GM21825 (cell line): Measurements from ENCODE around the gene VWA3A.
"Not testable (repeated sequence)": the region's sequence is repeated elsewhere in the genome, so short reads cannot be mapped to it uniquely, and the experiment has no call there.

Source experiments
- ATAC-seq: cut with Tn5 transposase; IDR thresholded peaks from one replicate; pipeline ENCODE4 v1.9.1; 2021; ENCODE audit warnings: mild to moderate bottlenecking, moderate library complexity; ENCODE audit not compliant: unreplicated experiment

Gene VWA3A

DNA sequence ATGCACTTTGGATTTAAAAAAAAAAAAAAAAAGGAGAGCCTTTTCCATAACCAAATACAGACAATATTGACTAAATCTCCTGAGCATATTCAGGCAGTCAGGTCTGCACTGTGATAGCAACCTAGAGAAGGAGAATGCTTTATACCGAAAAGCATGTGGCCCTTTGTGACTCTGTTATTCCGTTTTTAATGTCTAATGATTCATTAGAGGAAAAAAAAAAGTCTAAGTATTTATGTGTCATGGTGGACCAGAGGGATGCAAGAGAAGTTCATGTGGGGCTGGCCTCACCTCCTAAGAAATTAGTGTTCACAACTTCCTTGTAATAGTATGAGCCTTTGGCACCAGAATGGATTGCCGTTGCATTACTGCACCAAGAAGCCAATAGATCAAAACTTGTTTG is 11.3 kb upstream of the VWA3A start:
- no peak for ATAC-seq

- ATAC-seq, result no peak
These were observed 5.9 kb upstream of the VWA3A start for GRCh38 chr16:22086440-22086839.

DNA sequence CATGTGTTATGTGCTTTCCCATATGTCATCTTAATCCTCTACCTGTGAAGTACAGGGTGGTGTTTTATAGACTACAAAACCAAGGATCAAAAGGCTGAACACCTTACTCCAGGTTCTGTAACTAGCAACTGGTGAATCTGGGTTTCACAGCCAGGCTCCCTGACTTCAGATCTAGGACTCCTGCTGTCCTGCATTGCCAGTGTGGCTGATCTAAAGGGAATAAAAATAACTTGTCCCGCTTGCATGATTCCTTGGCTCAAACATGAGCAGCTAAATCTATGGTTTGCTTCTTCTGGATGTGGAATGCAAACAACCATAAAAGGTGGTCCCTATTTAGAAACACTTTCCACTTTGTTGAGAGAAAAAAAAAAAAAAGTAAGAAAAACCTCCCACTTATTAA is 3.7 kb upstream of the VWA3A start:
- no peak for ATAC-seq

DNA sequence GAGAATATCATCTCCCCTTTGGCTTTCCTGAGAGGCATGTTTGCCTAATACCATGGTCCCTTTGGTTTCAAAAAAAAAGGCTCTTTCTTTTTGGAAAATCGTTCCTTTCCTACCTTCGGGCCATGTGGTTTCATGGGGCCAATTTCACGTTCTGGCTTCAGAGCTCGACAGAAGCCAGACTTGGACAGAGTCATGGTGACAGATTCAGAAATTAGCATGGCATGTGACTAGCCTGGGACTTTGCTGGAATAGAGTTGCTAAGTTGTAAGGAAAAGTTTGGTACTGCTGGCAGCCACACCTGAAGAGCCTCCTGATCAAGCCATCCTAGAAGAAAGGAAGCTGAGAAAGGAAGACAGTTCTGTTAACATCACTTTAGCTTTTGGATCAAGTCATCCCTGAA is 2.4 kb upstream of the VWA3A start:
- no peak for ATAC-seq

DNA sequence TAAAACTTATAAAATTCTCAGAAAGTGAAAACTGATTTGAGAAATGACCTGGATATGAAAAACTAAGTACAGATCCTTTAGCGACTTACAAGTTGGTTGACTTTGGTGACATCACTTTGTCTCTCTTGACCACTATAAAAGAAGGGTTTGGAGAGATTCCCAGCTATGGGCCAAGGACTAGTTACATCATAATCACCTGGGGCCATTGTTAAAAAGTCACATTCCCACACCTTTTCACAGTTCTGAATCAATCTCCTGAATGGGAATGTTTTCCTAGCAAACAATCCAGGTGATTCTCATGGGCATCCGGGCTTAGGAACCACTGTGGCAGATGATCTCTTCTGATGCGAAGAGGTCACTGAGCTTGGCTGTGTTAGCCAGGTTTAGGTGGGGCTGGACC is 620 bp upstream of the VWA3A start:
- ATAC-seq, result no peak

DNA sequence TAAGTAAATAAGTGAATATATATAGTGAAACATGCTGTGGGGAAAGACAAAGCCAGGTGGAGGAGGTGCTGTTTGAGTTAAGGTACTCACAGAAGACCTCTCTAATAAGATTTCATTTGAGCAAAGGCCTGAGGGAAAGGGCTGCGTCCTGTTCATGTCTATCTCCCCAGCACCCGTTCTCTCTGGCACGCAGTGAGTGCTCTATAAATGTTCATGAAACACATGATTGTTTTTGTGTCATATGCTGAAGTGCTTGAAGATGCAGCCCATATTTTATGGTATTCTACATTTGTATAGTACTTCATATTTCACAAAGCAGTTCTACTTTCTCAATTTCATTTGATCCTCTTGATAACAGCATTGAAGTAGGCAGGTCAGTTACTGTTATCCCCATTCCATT is 990 bp downstream of the VWA3A start:
- no peak for ATAC-seq

GRCh38 chr16:22093996-22094395 is 1.7 kb downstream of the VWA3A start:
- ATAC-seq, result no peak

GRCh38 chr16:22098405-22099255 is 6.3 kb downstream of the VWA3A start:
- no peak for ATAC-seq

DNA sequence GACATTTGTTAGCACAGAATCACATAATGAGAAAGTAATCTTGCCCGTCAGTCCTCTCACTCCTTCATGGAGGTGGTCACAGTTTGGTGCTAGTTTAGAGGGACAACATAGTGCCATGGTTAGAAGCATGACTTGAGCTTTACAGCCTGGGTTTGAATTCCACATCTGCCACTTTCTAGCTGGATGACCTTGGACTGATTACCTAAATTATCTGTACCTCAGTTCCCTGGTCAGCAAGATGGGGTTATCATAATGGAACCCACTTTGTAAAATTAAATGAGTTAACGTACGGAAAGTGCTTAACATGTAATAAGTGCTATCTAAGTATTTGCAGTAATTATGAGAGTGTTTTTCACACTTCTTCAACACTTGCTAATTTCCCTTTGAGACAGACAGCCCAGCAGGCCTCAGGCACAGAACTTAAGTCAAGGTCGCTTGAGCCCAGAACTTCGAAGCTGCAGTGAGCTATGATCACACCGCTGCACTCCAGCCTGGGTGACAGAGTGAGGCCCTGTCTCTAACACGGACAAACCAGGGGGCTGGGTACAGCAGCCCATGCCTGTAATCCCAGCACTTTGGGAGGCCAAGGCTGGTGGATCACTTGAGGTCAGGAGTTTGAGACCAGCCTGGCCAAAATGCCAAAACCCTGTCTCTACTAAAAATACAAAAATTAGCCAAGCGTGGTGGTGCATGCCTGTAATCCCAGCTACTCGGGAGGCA is 7.1 kb downstream of the VWA3A start:
- no peak for ATAC-seq

DNA sequence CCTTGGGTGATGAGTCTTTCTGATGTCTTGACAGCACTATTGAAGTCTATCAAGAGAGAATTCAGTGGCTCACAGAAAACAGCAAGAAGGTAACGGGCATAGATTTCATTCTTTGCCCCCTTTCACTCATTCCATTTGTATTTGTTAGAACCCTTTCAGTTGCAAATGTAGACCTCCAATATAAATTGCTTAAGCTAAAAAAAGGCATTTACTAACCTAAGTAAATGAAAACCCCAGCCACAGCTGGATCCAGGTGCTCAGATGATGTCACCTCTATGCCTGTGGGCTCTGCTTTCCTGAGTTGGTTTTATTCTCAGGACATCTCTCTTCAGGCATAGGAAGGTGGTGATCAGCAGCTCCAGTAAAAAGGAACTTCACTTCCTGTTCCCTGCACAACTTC is 11.1 kb downstream of the VWA3A start:
- ATAC-seq, result no peak

- no peak for ATAC-seq
These were observed 17.0 kb downstream of the VWA3A start for GRCh38 chr16:22109258-22109898.

DNA sequence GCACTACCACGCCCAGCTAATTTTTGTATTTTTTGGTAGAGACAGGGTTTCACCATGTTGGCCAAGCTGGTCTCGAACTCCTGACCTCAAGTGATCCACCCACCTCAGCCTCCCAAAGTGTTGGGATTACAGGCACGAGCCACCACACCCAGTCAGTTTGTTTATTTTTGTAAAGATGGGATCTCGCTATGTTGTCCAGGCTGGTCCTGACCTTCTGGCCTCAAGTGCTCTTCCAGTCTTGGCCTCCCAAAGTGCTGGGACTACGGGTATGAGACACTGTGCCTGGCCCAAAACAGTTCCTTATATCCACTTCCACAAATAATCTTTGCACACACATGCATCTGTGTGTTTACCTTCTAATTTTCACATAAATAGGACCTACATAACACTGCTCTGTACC is 19.3 kb downstream of the VWA3A start:
- not testable (repeated sequence) for ATAC-seq

- no peak for ATAC-seq
These were observed 23.9 kb downstream of the VWA3A start for GRCh38 chr16:22116095-22116700.

DNA sequence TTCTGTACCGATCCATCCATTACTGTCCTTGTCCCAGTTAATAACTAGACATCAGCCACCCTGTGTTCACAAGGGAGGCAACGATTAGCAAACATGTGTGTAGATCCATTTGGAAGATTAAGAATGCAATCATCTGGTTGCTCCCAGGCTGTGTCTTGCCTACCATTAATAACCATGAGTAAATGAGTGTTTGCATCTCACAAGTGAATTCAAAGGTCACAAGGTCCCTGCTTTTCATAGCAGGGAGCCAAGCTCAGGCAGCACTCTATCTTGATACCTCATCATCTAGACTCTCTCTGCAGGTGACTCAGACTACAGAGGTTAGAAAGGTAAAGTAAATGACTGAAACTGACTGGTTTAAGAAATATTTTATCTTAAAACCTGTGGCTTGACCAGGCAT is 25.3 kb downstream of the VWA3A start:
- ATAC-seq, result no peak

GRCh38 chr16:22120440-22120839 is 28.1 kb downstream of the VWA3A start:
- no peak for ATAC-seq

DNA sequence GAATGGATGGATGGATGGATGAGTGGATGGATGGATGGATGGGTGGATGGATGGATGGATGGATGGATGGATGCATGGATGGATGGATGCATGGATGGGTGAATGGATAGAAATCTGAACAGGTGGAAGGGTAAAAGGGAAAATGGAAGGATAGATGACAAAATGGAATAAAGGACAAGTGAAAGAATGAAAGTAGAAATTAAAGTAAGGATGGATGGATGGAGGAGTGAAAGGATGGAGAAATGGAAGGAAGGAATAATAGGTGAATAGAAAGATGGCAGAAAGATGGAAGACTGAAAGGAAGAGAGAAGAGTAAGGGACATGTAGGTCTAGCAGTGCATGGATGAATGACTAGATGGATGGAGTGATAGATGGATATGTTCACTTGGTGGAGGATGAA is 29.9 kb downstream of the VWA3A start:
- no peak for ATAC-seq

GRCh38 chr16:22123146-22123545 is 30.8 kb downstream of the VWA3A start:
- no peak for ATAC-seq

- no peak for ATAC-seq
These were observed 31.6 kb downstream of the VWA3A start for GRCh38 chr16:22123759-22124490.

DNA sequence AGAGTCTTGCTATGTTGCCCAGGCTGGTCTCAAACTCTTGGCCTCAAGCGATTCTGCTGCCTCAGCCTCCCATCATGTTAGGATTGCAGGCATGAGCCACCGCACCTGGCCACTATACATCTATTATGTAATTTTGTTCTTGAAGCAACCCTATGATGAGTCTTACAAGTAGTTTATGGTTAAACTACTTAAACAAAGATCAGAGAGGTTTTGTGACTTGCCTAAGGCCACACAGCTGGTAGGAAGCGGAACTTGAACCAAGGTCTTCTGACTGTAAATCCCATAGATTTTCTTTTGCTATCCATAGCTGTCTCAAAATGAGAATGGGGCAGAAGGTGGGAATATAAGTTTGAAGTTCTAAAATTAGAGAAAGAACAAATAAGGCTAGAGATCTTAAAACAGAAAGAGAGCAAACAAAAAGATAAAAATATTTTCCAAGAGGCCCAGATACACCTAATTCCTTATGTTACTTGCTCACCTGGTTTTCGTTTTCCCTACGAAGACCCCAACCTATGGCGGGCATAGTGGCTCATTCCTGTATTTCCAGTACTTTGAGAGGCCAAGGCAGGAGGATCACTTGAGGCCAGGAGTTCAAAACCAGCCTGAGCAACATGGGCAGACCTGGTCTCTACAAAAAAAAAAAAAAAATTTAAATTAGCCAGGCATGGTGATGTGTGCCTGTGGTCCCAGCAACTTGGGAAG is 32.4 kb downstream of the VWA3A start:
- no peak for ATAC-seq

DNA sequence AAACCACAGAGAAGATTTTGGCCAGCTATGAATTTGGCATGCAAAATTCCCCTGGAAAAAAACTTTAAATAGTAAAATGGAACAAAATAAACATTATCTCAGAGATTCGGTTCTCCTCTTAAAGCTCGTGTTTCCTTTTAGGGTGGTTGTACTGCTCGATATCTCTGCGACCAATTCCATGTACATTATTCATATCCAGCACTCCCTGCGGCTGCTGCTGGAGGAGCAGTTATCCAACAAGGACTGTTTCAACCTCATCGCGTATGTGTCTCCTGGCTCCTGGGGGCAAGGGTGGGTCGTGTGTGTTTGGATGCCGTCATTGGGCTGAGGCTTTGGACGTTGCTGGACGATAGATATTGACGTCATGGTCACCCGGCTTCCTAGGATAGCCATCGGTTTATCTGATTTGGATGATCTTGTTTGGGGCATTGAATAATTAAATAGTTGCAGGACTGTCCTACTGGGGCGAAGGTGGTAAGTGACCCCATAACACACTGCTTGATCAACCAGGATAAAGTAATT is 33.8 kb downstream of the VWA3A start:
- ATAC-seq, result no peak
